Astrocyte of the cerebellum (primary cell): ENCODE measurements around the gene CAMKK2.

Experiments
- DNase-seq: peaks from one replicate; pipeline ENCODE4 v3.0.0-alpha.2; 2011; ENCODE audit warnings: low read depth
- H3K4me3 ChIP-seq: 2 replicates; pipeline ENCODE4 v1.5.1; 2011; ENCODE audit warnings: mild to moderate bottlenecking, low read depth, low read length, moderate library complexity
- in situ Hi-C: cut with HindIII; loops from 2 replicates; pipeline ENCODE4 v1.10.0; 2017; ENCODE audit warnings: low sequenced_read_pairs
- TF ChIP-seq, protein P1 (sequence below): IDR thresholded peaks from 2 replicates; pipeline ENCODE4 v1.5.1; 2012; ENCODE audit warnings: low read length, low read depth, moderate library complexity, mild to moderate bottlenecking; ENCODE audit errors: missing control alignments

The CAMKK2 gene

DNA sequence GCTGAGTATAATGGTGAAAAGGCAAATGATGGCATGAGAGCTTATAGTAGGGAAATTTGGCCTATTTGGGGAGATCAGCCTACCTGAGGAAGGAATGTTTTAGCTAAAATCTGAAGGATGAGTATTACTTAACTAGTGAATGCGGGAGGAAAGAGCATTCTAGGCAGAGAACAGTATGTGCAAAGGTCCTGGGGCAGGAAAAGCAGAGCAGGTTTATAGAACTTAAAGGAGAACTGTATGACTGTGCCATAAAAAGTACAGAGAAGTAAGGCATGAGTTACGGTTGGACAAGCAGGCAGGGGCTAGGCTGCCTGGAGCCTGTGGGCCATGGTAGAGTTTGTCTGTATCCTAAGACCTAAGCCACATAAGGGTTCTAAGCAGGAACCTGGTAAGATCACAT is 108.3 kb downstream of the CAMKK2 start:
- H3K4me3 ChIP-seq = no peak overlapping the region
- in situ Hi-C loops = no loop called here
- no peak for DNase-seq
- TF ChIP-seq, protein P1, sequence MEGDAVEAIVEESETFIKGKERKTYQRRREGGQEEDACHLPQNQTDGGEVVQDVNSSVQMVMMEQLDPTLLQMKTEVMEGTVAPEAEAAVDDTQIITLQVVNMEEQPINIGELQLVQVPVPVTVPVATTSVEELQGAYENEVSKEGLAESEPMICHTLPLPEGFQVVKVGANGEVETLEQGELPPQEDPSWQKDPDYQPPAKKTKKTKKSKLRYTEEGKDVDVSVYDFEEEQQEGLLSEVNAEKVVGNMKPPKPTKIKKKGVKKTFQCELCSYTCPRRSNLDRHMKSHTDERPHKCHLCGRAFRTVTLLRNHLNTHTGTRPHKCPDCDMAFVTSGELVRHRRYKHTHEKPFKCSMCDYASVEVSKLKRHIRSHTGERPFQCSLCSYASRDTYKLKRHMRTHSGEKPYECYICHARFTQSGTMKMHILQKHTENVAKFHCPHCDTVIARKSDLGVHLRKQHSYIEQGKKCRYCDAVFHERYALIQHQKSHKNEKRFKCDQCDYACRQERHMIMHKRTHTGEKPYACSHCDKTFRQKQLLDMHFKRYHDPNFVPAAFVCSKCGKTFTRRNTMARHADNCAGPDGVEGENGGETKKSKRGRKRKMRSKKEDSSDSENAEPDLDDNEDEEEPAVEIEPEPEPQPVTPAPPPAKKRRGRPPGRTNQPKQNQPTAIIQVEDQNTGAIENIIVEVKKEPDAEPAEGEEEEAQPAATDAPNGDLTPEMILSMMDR = no peak
